NB4 (cell line): ENCODE measurements around the gene TBP.

ENCODE experiments used
- CTCF ChIP-seq: IDR thresholded peaks from one replicate; pipeline ENCODE4 v1.5.1; 2012; ENCODE audit warnings: low read depth, low read length
- POLR2A ChIP-seq: IDR thresholded peaks from 2 replicates; pipeline ENCODE4 v1.6.1; 2011; ENCODE audit warnings: mild to moderate bottlenecking; ENCODE audit not compliant: insufficient read length; ENCODE audit errors: extremely low read depth

GRCh38 chr6:170516783-170517616 lies 37.2 kb upstream of the TBP start:
- TF ChIP-seq CTCF (peak; percentile 90), POLR2A (no peak)
